K562 (cell line): ENCODE measurements around the gene HOXC11. TPM values are rescaled to one million over a fixed set of nuclear protein-coding genes. Genes with fewer than 3 reads are reported as not detected.

ENCODE experiments used
- ATF6 ChIP-seq: sonication (generic); formaldehyde crosslinking; IDR thresholded peaks from 2 replicates; pipeline ENCODE4 v1.4.0; 2020; ENCODE audit warnings: mild to moderate bottlenecking, missing genetic modification reagents
- BRD9 ChIP-seq: fragments of 450-650 bp; IDR thresholded peaks from 2 replicates; pipeline ENCODE4 v1.6.1; 2018; ENCODE audit warnings: low read depth; ENCODE audit not compliant: partially characterized antibody
- CBX5 ChIP-seq: IDR thresholded peaks from 2 replicates; pipeline ENCODE4 v1.6.1; 2014; ENCODE audit warnings: low read depth, borderline replicate concordance
- DACH1 ChIP-seq: fragments of 450-650 bp; IDR thresholded peaks from 2 replicates; pipeline ENCODE4 v1.6.1; 2018; ENCODE audit not compliant: partially characterized antibody
- E2F4 ChIP-seq: sonication (generic); formaldehyde crosslinking; IDR thresholded peaks from 2 replicates; pipeline ENCODE4 v1.8.0; 2022; ENCODE audit warnings: mild to moderate bottlenecking, low read depth, missing genetic modification reagents
- MCM3 ChIP-seq: fragments of 450-650 bp; IDR thresholded peaks from 2 replicates; pipeline ENCODE4 v1.6.1; 2016
- MEF2A ChIP-seq: IDR thresholded peaks from 2 replicates; pipeline ENCODE4 v1.6.1; 2011; ENCODE audit warnings: low read depth, mild to moderate bottlenecking, low read length, moderate library complexity; ENCODE audit not compliant: control insufficient read depth
- MTA2 ChIP-seq: fragments of 450-650 bp; IDR thresholded peaks from 2 replicates; pipeline ENCODE4 v1.6.1; 2016; ENCODE audit warnings: low read depth
- NCOR1 ChIP-seq: fragments of 450-650 bp; IDR thresholded peaks from 2 replicates; pipeline ENCODE4 v1.6.1; 2016; ENCODE audit warnings: mild to moderate bottlenecking, moderate library complexity
- NFYB ChIP-seq: IDR thresholded peaks from 2 replicates; pipeline ENCODE4 v1.6.1; 2011; ENCODE audit warnings: mild to moderate bottlenecking, moderate library complexity; ENCODE audit not compliant: insufficient read length; ENCODE audit errors: extremely low read depth
- PATZ1 ChIP-seq: fragments of 250-450 bp; sonication (Bioruptor Pico); IDR thresholded peaks from 2 replicates; pipeline ENCODE4 v1.5.0; 2020; ENCODE audit warnings: mild to moderate bottlenecking, borderline replicate concordance
- PHF8 ChIP-seq: fragments of 200-600 bp; sonication (generic); IDR thresholded peaks from 2 replicates; pipeline ENCODE4 v1.6.1; 2012; ENCODE audit warnings: mixed run types, mild to moderate bottlenecking, inconsistent platforms, low read length, moderate library complexity, borderline replicate concordance
- RNF2 ChIP-seq: sonication (generic); IDR thresholded peaks from 2 replicates; pipeline ENCODE4 v1.6.1; 2016
- SLC30A9 ChIP-seq: fragments of 250-450 bp; sonication (Bioruptor Pico); IDR thresholded peaks from 2 replicates; pipeline ENCODE4 v1.8.0; 2022; ENCODE audit warnings: mild to moderate bottlenecking, moderate library complexity
- TCF3 ChIP-seq: sonication (generic); formaldehyde crosslinking; IDR thresholded peaks from 2 replicates; pipeline ENCODE4 v1.4.0; 2020; ENCODE audit warnings: mild to moderate bottlenecking, missing genetic modification reagents
- TFAM ChIP-seq: fragments of 250-450 bp; sonication (Bioruptor Pico); conservative IDR thresholded peaks from 2 replicates; pipeline ENCODE4 v1.5.0; 2021; ENCODE audit warnings: mild to moderate bottlenecking, moderate library complexity
- THAP12 ChIP-seq: fragments of 250-450 bp; sonication (Bioruptor Pico); IDR thresholded peaks from 2 replicates; pipeline ENCODE4 v1.9.0; 2021; ENCODE audit warnings: mild to moderate bottlenecking, inconsistent platforms
- ZNF324 ChIP-seq: fragments of 250-450 bp; sonication (Bioruptor Pico); IDR thresholded peaks from 2 replicates; pipeline ENCODE4 v1.4.0; 2020; ENCODE audit warnings: mild to moderate bottlenecking
- polyA plus RNA-seq, 8 experiments: library from polyadenylated mRNA; depleted of rRNA in 4 of 8; stranded (reverse) in 5 of 8; unstranded in 3 of 8; fragments of >200 nt; fragmentation: Nextera tagmentation in 2 of 8; fragmentation: Illumina TruSeq in 1 of 8; extraction: Ambion mirVana in 2 of 8; extraction: Trizol in 1 of 8; gene quantifications; 2 replicates each; pipeline versions ENCODE4 v1.2.1 to v1.2.3, GENCODE V29; 2011 to 2014; ENCODE audit warnings: inconsistent platforms in 1 of 8, missing spikeins in 1 of 8
- total RNA-seq, 7 experiments: library from RNA; depleted of rRNA in 6 of 7; stranded (reverse); fragments of >200 nt in 6 of 7; fragmentation: Illumina TruSeq in 2 of 7; extraction: Trizol in 2 of 7; gene quantifications; 2 replicates each; pipeline versions ENCODE4 v1.2.1 to v1.2.3, GENCODE V29; 2011 to 2021; ENCODE audit warnings: low replicate concordance in 1 of 7
- TF ChIP-seq, protein P1 (sequence below): fragments of 450-650 bp; IDR thresholded peaks from 2 replicates; pipeline ENCODE4 v1.6.1; 2016; ENCODE audit warnings: antibody characterized with exemption

The HOXC11 gene
- total and polyA plus RNA-seq, 9 of the 15 experiments (the other 6 are each of a cell fraction or from before 2014, with no cell fraction given) = not detected

DNA sequence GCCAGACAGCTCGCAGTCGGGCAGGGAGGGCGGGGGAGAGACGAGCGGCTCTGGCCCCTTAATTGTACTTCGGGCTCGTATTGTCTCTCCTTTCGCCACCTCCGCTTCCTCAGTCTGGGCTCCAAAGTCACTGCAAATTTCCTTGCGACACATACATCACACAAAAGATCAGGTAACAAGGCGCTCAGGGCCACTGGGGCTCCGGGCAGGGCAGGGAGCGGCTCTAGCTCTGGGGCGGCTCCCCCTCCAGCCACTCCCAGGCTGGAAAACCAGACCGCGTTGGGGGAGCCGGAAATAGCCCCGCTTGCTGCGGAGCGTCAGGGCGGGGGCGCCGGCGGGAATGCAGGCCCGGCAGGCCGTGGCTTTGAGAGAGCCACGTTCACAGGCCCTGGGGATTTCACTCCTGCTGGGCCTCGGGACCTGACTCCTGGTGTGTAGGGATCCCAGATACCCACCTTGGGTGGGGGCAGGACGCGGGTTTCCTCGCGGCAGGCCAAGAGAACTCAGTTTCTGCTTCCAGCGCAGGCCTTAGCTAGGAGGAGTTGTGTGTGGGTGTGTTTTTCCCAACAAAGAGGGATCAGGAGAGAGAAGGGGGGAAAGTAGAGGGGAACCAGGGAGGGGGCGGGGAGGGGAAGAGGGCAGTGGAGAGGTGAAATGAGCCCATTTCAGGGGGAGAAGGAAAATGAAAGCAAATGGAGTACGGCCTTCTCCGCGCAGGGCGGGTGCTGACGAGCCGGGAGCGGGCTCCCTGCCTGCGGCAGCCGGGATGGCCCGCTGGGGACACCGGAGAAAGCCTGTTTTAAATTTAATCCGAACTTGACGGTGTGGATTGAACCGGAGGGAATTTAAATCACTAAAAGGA lies 22.7 kb downstream of the HOXC11 start (continued):
- TF ChIP-seq MTA2 (no peak), DACH1 (no peak), SLC30A9 (CRISPR knock-in tag) (no peak), PATZ1 (CRISPR knock-in tag) (peak; percentile 64; the same call in 1 of the 2 replicates), NCOR1 (peak; percentile 56), BRD9 (peak; percentile 30), RNF2 (0 out of 2 replicates have a peak, but pooled peaks have one; percentile 24), TFAM (CRISPR knock-in tag) (no peak), PHF8 (peak; percentile 90), THAP12 (CRISPR knock-in tag) (peak; percentile 85), CBX5 (no peak), ATF6 (CRISPR knock-in tag) (no peak), NFYB (no peak), MCM3 (no peak), MEF2A (peak; percentile 59; the same call in 1 of the 2 replicates), TCF3 (CRISPR knock-in tag) (0 out of 2 replicates have a peak, but pooled peaks have one; percentile 6), ZNF324 (CRISPR knock-in tag) (no peak), E2F4 (CRISPR knock-in tag) (peak; percentile 61; the same call in 1 of the 2 replicates)
- TF ChIP-seq, protein P1, sequence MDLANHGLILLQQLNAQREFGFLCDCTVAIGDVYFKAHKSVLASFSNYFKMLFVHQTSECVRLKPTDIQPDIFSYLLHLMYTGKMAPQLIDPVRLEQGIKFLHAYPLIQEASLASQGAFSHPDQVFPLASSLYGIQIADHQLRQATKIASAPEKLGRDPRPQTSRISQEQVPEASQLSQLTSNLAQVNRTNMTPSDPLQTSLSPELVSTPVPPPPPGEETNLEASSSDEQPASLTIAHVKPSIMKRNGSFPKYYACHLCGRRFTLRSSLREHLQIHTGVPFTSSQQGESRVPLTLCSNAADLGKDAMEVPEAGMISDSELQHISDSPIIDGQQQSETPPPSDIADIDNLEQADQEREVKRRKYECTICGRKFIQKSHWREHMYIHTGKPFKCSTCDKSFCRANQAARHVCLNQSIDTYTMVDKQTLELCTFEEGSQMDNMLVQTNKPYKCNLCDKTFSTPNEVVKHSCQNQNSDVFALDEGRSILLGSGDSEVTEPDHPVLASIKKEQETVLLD = no peak
